SKM-1 (cell line): ENCODE data around the gene USP36.
"Not testable (repeated sequence)": the region's sequence is repeated elsewhere in the genome, so short reads cannot be mapped to it uniquely, and the experiment has no call there.

ENCODE experiments used
- DNase-seq: peaks from one replicate; lab custom pipeline; 2025; ENCODE audit not compliant: unreplicated experiment; lab: John Stamatoyannopoulos, UW

The USP36 gene

GRCh38 chr17:78793968-78794367 is 46.6 kb downstream of the USP36 start:
- no peak for DNase-seq

- no peak for DNase-seq
Observed at GRCh38 chr17:78793415-78793814, 47.2 kb downstream of the USP36 start.

GRCh38 chr17:78791840-78792709 is 48.5 kb downstream of the USP36 start:
- no peak for DNase-seq

- DNase-seq: no peak
Observed at GRCh38 chr17:78790552-78790951, 50.1 kb downstream of the USP36 start.

GRCh38 chr17:78789663-78790181 is 50.9 kb downstream of the USP36 start:
- DNase-seq: no peak

- DNase-seq: no peak
Observed at GRCh38 chr17:78789149-78789662, 51.4 kb downstream of the USP36 start.

- DNase-seq: no peak
Observed at GRCh38 chr17:78788451-78788850, 52.2 kb downstream of the USP36 start.

- DNase-seq: no peak
Observed at GRCh38 chr17:78787444-78787843, 53.2 kb downstream of the USP36 start.

GRCh38 chr17:78785663-78786057 is 55.0 kb downstream of the USP36 start:
- DNase-seq: no peak

GRCh38 chr17:78785011-78785662 is 55.5 kb downstream of the USP36 start:
- no peak for DNase-seq

- no peak for DNase-seq
Observed at GRCh38 chr17:78784352-78784751, 56.3 kb downstream of the USP36 start.

GRCh38 chr17:78783711-78784324 is 56.8 kb downstream of the USP36 start:
- DNase-seq: no peak

GRCh38 chr17:78781893-78782304 is 58.7 kb downstream of the USP36 start, which contains the start of gene CYTH1:
Gene CYTH1 (minus strand): TSS chr17:78782273. CDS start chr17:78782223, 50 bp downstream.
- DNase-seq: no peak

GRCh38 chr17:78781104-78781892 is 59.3 kb downstream of the USP36 start:
- DNase-seq: no peak

- no peak for DNase-seq
Observed at GRCh38 chr17:78780335-78780734, 60.3 kb downstream of the USP36 start.

- no peak for DNase-seq
Observed at GRCh38 chr17:78779850-78780249, 60.8 kb downstream of the USP36 start.

- not testable (repeated sequence) for DNase-seq
Observed at GRCh38 chr17:78779286-78779651, 61.3 kb downstream of the USP36 start.

GRCh38 chr17:78777881-78778280 is 62.7 kb downstream of the USP36 start:
- DNase-seq: no peak

- no peak for DNase-seq
Observed at GRCh38 chr17:78774956-78775571, 65.5 kb downstream of the USP36 start.

- no peak for DNase-seq
Observed at GRCh38 chr17:78774453-78774852, 66.2 kb downstream of the USP36 start.
